CD4-positive, alpha-beta T cell treated with Interleukin-17A for 4 hours (primary cell): ENCODE data around the gene TBX4.
"Not testable (repeated sequence)": the region's sequence is repeated elsewhere in the genome, so short reads cannot be mapped to it uniquely, and the experiment has no call there.

Experiments used
- DNase-seq: peaks from one replicate; pipeline ENCODE4 v3.0.0-alpha.2; 2020; ENCODE audit warnings: mixed read lengths

Gene TBX4

DNA sequence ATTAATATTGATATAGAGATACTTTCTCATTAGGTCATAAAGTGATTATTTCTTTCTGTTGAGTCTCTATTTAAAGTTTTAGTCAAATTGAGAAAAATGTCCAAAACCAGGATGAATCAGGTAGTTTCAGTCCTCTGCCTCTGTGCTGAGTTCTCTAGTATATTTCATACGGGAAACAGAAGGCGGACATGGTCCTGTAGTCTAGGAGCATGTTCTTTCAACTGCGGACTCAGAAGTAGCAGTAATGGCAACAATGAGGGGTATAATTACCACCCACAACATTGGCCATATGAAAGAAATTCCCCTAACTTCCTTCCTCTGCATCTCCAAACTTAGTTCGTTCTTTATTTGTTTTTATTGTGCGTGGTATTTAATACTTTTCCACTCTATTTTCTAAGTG is 50.1 kb downstream of the TBX4 start:
- DNase-seq = no peak

- DNase-seq = no peak
These were observed 51.7 kb downstream of the TBX4 start for GRCh38 chr17:61503961-61504360.

DNA sequence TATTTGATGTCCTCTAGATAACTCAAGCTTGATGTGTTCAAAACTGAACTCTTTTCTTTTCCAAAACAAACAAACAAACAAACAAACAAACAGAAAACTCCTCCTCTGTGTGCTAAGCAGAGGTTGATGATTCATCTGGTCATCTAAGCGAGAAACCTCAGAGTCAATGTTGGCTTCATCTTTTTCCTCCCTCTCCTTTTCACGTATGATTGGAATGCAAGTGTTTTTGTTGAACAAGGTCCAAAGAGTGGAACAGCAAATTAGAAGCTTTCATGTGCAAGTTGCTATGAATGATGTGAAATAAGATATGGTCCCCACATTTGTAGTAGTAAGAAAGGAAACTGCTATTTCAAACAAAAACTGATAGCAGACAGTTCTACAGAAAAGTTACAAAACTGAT is 52.5 kb downstream of the TBX4 start:
- no peak for DNase-seq

GRCh38 chr17:61505846-61506627 is 53.8 kb downstream of the TBX4 start:
- DNase-seq = no peak

DNA sequence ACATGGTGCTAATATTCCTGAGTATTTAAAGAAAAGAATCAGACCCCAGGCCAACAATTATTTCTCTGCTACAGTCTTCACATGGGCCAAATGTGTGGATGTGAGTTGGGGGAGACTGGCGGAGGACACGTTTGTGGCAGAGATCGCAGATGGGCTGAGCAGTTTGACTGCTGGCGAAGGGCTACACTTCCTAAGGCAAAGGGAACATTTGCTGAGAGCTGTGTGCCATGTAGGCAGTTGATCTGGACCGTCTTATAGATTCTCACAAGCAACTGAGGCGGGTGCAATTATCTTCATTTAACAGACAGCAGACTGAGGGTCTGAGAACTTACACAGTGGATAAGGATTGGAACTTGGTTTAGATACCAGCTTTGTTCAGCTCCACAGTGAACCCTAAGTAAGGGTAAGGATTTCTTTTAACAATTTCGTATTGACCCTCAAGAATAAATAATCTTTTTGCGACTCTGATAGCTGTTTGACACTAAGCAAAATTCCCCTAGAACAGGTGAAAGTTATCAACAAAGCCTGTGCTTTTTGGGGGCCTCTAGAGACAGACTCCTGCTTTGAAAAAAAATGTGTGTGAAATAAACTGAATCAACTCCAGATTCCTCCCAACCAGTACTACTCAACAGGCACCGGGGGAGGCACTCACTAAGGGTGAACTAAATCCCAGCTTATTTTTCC is 55.3 kb downstream of the TBX4 start:
- DNase-seq = no peak

DNA sequence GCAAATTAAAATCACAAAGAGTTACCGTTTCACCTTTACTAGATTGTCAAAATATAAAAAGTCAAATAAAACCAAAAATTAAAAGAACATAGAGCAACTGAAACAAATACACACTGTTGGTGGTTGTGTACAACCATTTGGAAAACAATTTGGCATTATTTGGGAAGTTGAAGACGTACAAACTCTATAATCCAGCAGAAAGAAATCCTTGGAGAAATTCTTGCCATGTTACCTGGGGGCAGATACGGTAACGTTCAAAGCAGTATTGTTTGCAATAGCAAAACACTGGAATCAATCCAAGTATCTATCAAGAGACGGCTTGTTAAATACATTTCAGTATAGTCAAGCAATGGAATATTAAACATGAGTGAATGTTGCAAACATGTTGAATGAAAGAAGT is 56.7 kb downstream of the TBX4 start:
- DNase-seq = no peak

GRCh38 chr17:61509454-61509853 is 57.2 kb downstream of the TBX4 start:
- not testable (repeated sequence) for DNase-seq

DNA sequence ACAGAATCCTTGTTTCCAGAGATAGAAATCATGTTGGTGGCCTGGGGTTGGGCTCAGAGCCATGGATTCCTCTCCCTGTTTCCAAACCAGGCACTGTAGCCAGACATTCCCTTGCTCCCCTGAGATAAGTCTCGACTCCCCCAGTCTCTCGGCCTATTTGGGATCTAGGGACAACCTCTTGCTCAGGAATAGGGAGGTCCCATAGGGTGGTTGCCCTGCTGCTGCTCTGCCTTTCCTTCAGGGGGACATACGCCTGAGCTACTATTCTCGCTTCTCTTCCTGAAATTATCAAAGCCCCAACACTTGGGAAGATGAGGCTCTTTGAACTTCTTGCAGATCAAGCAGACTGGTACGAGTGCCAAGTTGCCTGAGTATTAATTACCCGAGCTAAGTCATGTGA is 58.0 kb downstream of the TBX4 start:
- DNase-seq = no peak

GRCh38 chr17:61510991-61511390 is 58.8 kb downstream of the TBX4 start:
- no peak for DNase-seq

DNA sequence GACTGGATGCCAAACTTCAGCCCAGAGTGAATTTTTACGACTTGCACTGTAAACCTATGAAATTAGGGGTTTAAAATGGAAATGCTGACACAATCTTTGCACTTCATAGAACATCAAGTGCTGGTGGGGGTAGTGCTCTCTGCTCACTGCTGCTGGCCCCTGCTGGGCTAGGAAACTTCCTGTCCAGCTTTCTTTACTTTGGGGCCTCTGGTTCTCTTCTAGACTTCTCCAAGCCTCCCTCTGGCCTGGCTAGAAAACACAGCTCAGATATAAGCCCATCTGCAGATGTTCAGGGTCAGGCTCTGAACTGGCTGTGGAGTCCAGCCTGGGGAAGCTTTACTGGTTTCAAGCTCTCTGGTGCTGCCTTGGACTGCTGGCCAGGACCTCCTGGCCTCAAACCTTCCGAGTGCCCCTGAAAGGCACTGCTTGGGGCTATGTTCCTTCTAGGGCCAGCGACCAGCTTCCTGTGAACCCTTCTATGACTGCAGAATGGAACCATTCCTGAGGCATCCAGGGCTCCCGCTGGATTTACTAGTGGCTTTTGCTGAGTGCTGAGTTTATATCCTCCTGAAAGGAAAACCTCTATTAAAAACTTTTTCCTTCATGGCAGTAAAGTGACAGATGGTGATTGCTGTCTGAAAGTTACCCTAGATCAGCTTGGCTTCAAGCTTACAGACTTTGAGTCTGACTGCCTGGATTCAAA is 59.4 kb downstream of the TBX4 start:
- no peak for DNase-seq

DNA sequence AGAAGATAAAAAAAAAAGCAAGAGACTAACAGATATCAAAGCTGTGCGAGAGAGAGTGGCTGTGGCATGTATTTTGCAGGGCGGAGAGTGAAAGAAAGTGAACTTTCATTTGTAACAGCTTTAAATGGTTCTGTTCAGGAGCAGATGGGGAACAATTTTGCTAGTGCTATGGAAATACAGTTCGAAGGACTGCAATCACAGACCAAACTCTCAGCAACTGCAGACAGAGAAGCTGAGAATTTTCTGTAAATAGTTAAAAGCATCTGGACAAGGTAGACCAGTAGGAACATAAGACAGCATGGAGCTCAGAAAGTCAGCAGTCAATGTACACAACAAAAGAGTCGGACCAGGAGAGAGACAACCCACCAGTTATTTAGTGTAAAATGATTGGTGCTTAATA is 62.3 kb downstream of the TBX4 start:
- DNase-seq = no peak

GRCh38 chr17:61517265-61517664 is 65.0 kb downstream of the TBX4 start:
- no peak for DNase-seq

- no peak for DNase-seq
These were observed 65.8 kb downstream of the TBX4 start for GRCh38 chr17:61517843-61518606.

DNA sequence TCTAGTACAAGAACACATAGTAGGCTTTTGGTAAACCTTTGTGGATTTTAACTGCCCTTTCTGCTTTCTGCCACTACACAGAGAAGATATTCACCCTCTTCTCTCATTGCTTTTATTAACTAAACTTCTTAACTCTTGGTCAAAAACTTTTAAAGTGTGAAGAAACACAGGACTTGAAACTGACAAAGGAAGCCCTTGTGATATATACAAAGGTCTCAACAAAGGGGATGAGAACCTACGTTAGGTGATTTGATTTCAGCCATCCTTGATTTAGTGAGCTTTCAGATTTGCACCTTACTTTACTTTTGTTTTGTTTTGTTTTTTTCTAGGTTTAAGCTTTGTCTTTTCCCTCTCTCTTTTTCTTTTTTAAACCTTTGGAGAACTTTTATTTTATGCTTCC is 66.9 kb downstream of the TBX4 start:
- no peak for DNase-seq

- DNase-seq = no peak
These were observed 67.7 kb downstream of the TBX4 start for GRCh38 chr17:61519754-61520440.

DNA sequence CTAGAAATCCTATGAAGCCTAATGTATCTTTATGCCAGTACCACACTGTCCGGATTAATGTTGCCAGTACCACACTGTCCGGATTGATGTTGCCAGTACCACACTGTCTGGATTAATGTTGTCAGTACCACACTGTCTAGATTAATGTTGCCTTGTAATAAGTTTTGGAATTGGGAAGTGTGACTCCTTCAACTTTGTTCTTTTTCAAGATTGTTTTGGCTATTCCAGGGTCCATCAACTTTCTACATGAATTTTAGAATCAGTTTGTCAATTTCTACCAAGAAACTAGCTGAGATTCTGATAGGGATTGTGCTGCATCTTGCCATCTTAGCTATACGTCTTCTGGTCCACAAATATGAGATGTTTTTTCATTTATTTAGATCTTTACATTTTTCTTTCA is 68.7 kb downstream of the TBX4 start:
- DNase-seq = no peak

GRCh38 chr17:61522088-61522487 is 69.9 kb downstream of the TBX4 start:
- no peak for DNase-seq

- DNase-seq = no peak
These were observed 72.1 kb downstream of the TBX4 start for GRCh38 chr17:61524319-61524718.

DNA sequence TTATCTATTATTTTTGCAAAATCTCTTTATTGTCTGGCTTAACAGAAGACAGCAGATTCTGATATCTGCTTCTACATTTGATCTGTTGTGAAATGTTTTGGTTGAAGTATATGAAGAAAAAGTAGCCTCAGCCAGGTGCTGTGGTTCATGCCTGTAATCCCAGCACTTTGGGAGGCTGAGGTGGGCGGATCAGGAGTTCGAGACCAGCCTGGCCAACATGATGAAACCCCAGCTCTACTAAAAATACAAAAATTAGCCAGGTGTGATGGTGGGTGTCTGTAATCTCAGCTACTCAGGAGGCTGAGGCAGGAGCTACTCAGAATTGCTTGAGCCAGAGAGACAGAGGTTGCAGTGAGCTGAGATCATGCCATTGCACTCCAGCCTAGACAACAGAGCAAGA is 75.2 kb downstream of the TBX4 start:
- DNase-seq = not testable (repeated sequence)

DNA sequence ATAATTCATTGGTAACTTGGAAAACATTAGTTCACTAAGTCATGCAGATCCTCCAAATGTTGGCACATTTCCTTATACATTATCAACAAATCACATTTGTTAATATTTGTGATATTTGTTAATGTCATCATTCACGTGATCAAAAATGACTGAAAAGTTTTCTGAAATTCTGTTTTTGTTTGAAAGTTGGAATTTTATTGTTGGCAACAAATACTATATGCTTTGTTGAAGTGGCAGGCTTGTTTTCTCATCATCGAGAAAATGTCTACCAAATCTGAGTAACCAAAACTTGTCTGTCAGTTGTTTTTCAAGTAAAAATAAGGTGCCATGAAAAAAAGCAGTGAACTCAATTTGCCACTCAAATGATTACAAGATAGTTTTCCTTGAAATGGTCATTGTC is 75.9 kb downstream of the TBX4 start:
- no peak for DNase-seq

- DNase-seq = no peak
These were observed 79.0 kb downstream of the TBX4 start for GRCh38 chr17:61531223-61531622.

DNA sequence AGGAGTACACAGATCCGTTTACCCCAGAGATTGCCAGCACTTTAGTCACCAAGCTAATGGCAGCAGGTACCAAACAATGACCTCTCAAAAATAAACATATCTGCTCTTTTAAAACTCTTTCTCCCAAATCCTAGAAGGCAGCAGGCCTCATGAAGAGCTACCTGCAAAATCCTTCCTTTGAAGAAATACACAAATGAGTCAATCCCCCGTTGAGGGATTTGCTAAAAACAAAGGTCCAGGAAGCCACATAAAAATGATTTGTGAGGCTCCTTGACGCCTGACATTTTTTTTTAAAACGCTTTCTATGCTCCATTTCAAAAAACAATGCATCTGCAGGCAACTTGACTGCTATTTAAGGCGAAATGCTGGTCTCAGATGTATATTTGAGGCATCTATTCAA is 80.6 kb downstream of the TBX4 start:
- no peak for DNase-seq

DNA sequence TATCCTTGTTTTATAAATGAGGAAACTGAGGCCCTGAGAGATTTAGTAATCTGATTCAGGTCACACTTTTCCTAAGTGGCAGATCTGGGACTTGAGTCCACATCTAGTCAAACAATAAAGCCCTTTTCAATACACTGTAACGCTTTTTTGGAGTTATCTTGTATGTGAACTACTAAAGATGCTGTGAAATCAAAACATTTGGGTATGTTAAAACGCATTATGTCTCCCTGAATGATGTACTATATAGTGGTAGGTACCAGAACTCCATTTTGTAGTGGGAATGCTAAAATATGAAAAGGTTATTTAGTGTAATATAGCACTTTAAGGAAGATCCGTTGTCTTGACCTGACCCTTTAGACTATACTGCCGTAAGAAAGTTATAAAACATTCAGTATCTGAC is 81.6 kb downstream of the TBX4 start:
- no peak for DNase-seq
